HG02610 (cell line): ENCODE measurements around the gene ASNS.
"Not testable (repeated sequence)": the region's sequence is repeated elsewhere in the genome, so short reads cannot be mapped to it uniquely, and the experiment has no call there.

Source experiments
- ATAC-seq: cut with Tn5 transposase; IDR thresholded peaks from one replicate; pipeline ENCODE4 v1.9.1; 2021; ENCODE audit warnings: mild to moderate bottlenecking, moderate library complexity; ENCODE audit not compliant: unreplicated experiment

Gene ASNS, protein sequence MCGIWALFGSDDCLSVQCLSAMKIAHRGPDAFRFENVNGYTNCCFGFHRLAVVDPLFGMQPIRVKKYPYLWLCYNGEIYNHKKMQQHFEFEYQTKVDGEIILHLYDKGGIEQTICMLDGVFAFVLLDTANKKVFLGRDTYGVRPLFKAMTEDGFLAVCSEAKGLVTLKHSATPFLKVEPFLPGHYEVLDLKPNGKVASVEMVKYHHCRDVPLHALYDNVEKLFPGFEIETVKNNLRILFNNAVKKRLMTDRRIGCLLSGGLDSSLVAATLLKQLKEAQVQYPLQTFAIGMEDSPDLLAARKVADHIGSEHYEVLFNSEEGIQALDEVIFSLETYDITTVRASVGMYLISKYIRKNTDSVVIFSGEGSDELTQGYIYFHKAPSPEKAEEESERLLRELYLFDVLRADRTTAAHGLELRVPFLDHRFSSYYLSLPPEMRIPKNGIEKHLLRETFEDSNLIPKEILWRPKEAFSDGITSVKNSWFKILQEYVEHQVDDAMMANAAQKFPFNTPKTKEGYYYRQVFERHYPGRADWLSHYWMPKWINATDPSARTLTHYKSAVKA

DNA sequence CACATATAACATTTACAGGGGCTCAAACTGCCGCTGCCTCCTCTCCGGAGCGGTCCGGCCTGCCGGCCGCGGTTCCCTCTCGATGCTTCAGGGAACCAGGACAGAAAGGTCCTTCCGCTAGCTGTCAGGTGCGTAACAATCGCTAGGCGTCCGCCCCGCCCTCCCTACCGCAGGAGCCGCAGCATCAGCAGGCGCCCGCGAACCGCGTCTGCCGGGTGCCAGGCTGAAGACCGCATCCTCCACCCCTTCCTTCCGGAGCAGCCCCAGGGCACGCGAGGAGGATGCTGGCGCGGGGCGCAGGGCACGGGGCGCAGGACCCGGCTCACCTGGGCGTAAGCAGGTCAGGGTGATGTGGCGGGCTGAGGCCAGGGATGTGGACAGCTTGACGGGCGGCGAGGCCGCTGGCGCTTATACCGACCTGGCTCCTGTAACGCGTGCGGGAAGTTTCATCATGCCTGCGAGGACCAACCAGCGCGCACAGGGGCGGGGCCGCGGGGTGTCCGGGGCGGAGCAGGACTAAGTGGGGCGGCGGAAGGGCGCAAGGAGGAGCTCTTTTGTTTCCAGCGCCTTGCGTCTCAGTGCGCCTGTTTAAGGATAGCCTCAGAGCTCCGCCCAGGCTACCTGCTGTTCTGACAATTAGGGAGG is at the start of gene ASNS:
TSS of gene ASNS (minus strand) at position 384 of the 645 bp plus-strand sequence. CDS start 3,252 bp downstream, outside the sequence.
- peak; percentile 99 for ATAC-seq

DNA sequence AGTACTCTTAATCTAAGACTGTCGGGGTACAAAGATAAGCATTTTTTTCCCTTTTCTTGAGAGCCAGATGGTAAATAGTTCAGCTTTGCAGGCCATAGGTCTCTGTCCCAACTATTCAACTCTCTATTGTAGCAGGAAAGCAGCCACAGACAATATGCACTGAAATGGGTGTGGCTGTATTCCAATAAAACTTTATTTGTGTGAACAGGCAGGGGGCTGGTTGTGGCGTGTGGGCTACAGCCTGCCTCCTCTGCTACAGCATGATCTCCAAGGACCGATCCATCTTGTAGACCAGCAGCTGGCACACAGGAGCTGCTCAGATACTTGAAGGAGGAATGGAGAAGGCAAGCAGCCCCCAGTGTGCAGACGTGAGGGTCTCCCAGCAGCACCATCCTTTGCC is 49.0 kb upstream of the ASNS start:
- not testable (repeated sequence) for ATAC-seq

DNA sequence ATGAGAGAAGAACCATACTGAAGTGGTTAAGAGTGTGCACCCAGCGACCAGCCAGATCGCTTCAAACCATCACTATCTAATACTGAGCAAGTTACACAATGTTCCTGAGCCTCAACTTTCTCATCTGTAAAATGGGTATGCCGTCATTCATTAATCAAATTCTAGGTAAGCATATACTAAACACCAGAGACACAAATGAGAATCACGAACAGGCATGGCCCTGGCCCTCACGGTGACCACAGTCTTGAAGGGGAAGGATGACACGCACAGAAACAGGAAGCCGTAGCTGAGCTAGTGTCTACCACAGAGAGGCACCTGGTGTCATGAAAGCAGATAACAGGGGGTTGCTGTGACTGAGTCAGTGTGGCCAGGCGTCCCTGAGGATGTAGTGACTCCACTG is 43.1 kb upstream of the ASNS start:
- not testable (repeated sequence) for ATAC-seq

GRCh38 chr7:97912294-97912693 is 40.1 kb upstream of the ASNS start:
- ATAC-seq = not testable (repeated sequence)

GRCh38 chr7:97896893-97897292 is 24.7 kb upstream of the ASNS start:
- ATAC-seq = not testable (repeated sequence)

GRCh38 chr7:97891721-97892120 is 19.5 kb upstream of the ASNS start:
- ATAC-seq = not testable (repeated sequence)

- ATAC-seq = not testable (repeated sequence)
These were observed 7.3 kb upstream of the ASNS start for GRCh38 chr7:97879527-97879926.

- not testable (repeated sequence) for ATAC-seq
These were observed 2.7 kb upstream of the ASNS start for GRCh38 chr7:97874894-97875293.

DNA sequence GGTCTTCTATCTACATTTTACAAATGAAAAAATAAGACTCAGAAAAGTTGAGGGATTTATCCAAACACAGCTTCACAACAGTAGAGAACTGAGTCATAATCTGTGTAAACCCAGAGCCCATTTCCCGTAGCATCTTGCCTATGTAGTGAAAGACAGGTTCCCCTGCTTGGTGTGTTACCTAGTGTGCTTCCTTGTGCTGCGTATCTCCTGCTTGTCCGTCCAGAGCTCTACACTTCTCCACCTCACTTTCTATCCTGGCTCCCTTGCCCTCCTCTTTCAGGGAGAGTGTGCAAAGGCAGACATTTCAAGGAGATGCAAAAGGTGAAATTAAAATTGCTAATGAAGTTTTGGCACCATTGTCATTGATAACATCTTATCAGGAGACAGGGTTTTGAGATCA is 1.4 kb upstream of the ASNS start:
- ATAC-seq = no peak

- ATAC-seq = peak; percentile 9
These were observed 566 bp downstream of the ASNS start for GRCh38 chr7:97871659-97872024.

DNA sequence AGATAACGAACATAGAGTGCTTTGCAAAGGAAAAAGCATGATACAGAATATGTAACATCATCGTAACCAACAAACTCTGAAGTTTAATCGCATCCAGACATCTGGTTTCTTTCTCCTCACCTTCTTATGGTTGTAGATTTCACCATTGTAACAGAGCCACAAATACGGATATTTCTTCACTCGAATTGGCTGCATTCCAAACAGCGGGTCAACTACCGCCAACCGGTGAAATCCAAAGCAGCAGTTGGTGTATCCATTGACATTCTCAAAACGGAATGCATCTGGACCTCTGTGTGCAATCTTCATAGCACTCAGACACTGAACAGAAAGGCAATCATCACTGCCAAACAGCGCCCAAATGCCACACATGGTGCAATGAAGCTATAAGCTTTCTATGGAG is 3.4 kb downstream of the ASNS start:
- ATAC-seq = no peak

GRCh38 chr7:97868314-97868713 is 3.9 kb downstream of the ASNS start:
- no peak for ATAC-seq

GRCh38 chr7:97865104-97865503 is 7.1 kb downstream of the ASNS start:
- ATAC-seq = no peak

DNA sequence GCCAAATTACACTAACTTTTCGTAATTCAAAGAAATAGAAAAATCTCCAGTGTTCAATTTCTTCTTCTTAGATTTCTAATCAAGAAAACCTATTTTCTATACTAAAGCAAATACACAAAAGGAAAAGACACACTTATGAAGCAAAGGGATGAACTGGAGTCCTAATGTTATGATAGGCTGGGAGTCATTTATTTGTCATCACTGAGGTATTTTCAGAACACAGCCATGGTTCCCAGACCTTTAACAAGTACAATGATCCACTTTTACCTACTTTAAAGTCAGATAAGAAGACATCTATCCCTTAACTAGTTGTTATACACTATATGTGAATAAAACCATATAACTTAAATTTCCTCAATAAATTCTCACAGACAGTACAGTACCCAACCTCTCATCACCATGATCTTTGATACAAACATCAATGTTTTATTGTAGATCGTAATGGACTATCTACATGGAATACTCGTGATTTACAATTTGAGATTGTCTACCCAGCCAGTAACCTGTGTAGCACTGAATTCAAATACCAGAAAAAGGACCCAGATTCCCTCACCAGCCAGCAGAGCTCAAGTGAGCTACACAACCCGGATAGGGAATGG is 12.5 kb downstream of the ASNS start:
- no peak for ATAC-seq

DNA sequence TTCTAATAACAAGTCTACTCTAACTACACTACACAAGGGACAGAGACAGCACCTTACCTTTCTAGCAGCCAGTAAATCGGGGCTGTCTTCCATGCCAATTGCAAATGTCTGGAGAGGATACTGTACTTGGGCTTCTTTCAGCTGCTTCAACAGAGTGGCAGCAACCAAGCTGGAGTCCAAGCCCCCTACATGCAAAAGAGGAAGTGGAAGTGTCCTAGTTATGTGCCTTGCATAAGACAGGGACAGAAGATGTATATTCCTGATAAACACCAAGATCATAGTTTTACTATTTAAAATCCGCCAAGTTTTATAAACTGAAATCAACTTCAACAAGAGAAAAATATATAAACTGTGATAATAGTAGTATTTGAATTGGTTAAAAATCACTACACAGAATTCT is 14.0 kb downstream of the ASNS start:
- no peak for ATAC-seq

DNA sequence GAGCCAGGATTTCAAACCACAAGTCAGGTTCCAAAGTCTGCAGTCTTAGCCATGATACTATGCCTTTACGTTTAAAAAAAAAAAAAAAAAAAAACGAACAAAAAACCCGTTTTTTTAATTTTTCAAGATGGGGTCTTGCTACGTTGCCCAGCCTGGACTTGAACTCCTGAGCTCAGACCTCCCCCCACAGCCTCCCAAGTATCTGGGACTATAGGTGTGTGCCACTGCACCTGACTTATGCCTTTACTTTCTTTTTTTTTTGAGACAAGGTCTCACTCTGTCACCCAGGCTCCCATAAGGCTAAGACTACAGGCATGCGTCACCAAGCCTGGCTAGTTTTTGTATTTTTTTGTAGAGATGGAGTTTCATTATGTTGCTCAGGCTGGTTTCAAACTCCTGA is 14.7 kb downstream of the ASNS start:
- ATAC-seq = no peak

- no peak for ATAC-seq
These were observed 20.5 kb downstream of the ASNS start for GRCh38 chr7:97851683-97852082.

DNA sequence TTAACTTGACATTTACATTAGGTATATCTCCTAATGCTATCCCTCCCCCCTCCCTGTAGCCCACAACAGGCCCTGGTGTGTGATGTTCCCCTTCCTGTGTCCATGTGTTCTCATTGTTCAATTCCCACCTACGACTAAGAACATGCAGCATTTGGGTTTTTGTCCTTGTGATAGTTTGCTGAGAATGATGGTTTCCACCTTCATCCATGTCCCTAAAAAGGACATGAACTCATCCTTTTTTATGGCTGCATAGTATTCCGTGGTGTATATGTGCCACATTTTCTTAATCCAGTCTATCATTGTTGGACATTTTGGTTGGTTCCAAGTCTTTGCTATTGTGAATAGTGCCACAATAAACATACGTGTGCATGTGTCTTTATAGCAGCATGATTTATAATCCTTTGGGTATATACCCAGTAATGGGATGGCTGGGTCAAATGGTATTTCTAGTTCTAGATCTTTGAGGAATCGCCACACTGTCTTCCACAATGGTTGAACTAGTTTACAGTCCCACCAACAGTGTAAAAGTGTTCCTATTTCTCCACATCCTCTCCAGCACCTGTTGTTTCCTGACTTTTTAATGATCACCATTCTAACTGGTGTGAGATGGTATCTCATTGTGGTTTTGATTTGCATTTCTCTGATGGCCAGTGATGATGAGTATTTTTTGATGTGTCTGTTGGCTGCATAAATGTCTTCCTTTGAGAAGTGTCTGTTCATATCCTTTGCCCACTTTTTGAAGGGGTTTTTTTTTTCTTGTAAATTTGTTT is 21.8 kb downstream of the ASNS start:
- not testable (repeated sequence) for ATAC-seq

DNA sequence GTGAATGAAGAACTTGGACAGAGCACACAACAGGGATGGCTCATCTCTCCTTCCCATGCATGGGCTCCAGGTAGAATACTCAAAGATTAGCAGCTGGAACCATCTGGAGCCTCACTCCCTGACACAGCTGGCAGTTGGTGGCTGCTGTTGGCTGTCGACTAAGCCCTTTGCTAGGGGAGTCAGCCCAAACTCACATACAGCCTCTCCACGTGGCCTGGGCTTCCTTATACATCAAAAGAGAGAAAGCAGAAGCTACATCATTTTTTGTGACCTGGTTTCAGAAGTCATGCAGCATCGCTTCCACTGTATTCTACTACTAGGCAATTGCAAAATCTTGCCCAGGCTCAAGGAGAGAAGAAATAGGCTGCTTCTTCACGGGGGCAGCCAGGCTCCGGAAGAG is 24.4 kb downstream of the ASNS start:
- ATAC-seq = no peak

GRCh38 chr7:97846945-97847344 is 25.3 kb downstream of the ASNS start:
- no peak for ATAC-seq

DNA sequence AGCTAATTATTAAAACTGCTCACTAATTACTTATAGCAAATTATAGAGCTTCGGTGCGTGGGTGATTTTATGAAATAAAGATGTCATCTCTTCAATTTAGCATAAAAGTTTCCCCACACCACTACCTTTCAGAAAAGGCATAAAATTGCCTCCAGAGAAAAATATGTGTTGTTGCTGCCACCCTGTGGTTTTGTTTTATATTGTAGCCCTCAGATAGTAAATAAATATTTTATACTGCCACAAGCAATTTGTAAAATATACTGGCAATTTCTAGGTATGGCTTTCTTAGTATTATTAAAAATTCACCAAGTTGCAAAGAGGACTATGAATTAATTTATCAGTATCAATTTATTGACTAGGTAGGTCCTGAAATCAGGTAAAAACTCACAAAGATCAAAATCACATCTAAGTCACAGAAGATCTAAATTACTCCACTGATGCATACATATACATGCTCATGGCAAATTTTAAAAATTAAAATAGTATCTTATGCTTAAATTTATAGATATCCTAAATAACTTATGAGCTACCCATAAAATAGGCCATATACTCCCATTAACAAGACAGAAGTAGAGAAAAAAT is 26.5 kb downstream of the ASNS start:
- no peak for ATAC-seq
